ENCODE results near the gene FILIP1.

The FILIP1 gene

GRCh38 chr6:75493400-75494064, at the start of gene FILIP1:
TSS of gene FILIP1 (minus strand) at chr6:75493800. CDS start at chr6:75414972, 78,828 bp downstream.
- no peak for DNase-seq (ENCODE audit: low read depth in 2 of 2)

- no peak for DNase-seq (ENCODE audit: low read depth in 2 of 2)
Measured at GRCh38 chr6:75543311-75543710, 49.7 kb upstream of the FILIP1 start.

- DNase-seq (ENCODE audit: low read depth in 2 of 2) = no peak
Measured at GRCh38 chr6:75539136-75539535, 45.5 kb upstream of the FILIP1 start.

GRCh38 chr6:75532521-75532920, 38.9 kb upstream of the FILIP1 start:
- no peak for DNase-seq (ENCODE audit: low read depth in 2 of 2)

GRCh38 chr6:75531174-75531573, 37.6 kb upstream of the FILIP1 start:
- DNase-seq (ENCODE audit: low read depth in 2 of 2) = no peak

- no peak for DNase-seq (ENCODE audit: low read depth in 2 of 2)
Measured at GRCh38 chr6:75530696-75531095, 37.1 kb upstream of the FILIP1 start.

GRCh38 chr6:75528423-75528822, 34.8 kb upstream of the FILIP1 start:
- DNase-seq (ENCODE audit: low read depth in 2 of 2) = no peak

GRCh38 chr6:75526502-75527127, 33.0 kb upstream of the FILIP1 start:
- peak in 1 of 2 donors; percentile 10 for DNase-seq (ENCODE audit: low read depth in 2 of 2)

GRCh38 chr6:75525682-75526081, 32.1 kb upstream of the FILIP1 start:
- no peak for DNase-seq (ENCODE audit: low read depth in 2 of 2)

GRCh38 chr6:75524322-75524972, 30.8 kb upstream of the FILIP1 start:
- DNase-seq (ENCODE audit: low read depth in 2 of 2) = no peak

- DNase-seq (ENCODE audit: low read depth in 2 of 2) = no peak
Measured at GRCh38 chr6:75516757-75517156, 23.2 kb upstream of the FILIP1 start.

GRCh38 chr6:75512591-75512990, 19.0 kb upstream of the FILIP1 start:
- DNase-seq (ENCODE audit: low read depth in 2 of 2) = no peak

- no peak for DNase-seq (ENCODE audit: low read depth in 2 of 2)
Measured at GRCh38 chr6:75505424-75505823, 11.8 kb upstream of the FILIP1 start.

GRCh38 chr6:75504465-75505222, 11.0 kb upstream of the FILIP1 start:
- DNase-seq (ENCODE audit: low read depth in 2 of 2) = no peak

GRCh38 chr6:75503291-75503690, 9.7 kb upstream of the FILIP1 start:
- no peak for DNase-seq (ENCODE audit: low read depth in 2 of 2)

GRCh38 chr6:75502884-75503283, 9.3 kb upstream of the FILIP1 start:
- DNase-seq (ENCODE audit: low read depth in 2 of 2) = no peak

- no peak for DNase-seq (ENCODE audit: low read depth in 2 of 2)
Measured at GRCh38 chr6:75501756-75502155, 8.2 kb upstream of the FILIP1 start.

- no peak for DNase-seq (ENCODE audit: low read depth in 2 of 2)
Measured at GRCh38 chr6:75499640-75500039, 6.0 kb upstream of the FILIP1 start.

- no peak for DNase-seq (ENCODE audit: low read depth in 2 of 2)
Measured at GRCh38 chr6:75498862-75499261, 5.3 kb upstream of the FILIP1 start.

GRCh38 chr6:75497994-75498393, 4.4 kb upstream of the FILIP1 start:
- DNase-seq (ENCODE audit: low read depth in 2 of 2) = no peak

- no peak for DNase-seq (ENCODE audit: low read depth in 2 of 2)
Measured at GRCh38 chr6:75495011-75495410, 1.4 kb upstream of the FILIP1 start.

GRCh38 chr6:75494290-75494689, 690 bp upstream of the FILIP1 start:
- DNase-seq (ENCODE audit: low read depth in 2 of 2) = no peak
